Activated CD4-positive, CD25-positive, alpha-beta regulatory T cell treated with anti-CD3 and anti-CD28 coated beads, Interleukin-2, amount 50 U/mL, for 24 hours (primary cell): Measurements from ENCODE around the gene DIPK2B.

Experiments
- ATAC-seq, 2 donors: fragments of 150-1000 bp; cut with Tn5 transposase; one replicate each; pipeline ENCODE4 v1.10.0; 2021; ENCODE audit warnings: mild to moderate bottlenecking in 1 of 2, moderate library complexity in 1 of 2

The DIPK2B gene

GRCh38 chrX:45200741-45201234 lies at the start of gene DIPK2B:
Gene DIPK2B, minus strand, starts transcription at chrX:45200876. Its CDS starts 50 bp downstream, at chrX:45200826.
- no peak for ATAC-seq

GRCh38 chrX:45240301-45240700 lies 39.6 kb upstream of the DIPK2B start:
- no peak for ATAC-seq

- no peak for ATAC-seq
Observed at GRCh38 chrX:45238489-45238888, 37.8 kb upstream of the DIPK2B start.

- no peak for ATAC-seq
Observed at GRCh38 chrX:45233531-45233930, 32.9 kb upstream of the DIPK2B start.

GRCh38 chrX:45232139-45232538 lies 31.5 kb upstream of the DIPK2B start:
- ATAC-seq: no peak

GRCh38 chrX:45230410-45230809 lies 29.7 kb upstream of the DIPK2B start:
- no peak for ATAC-seq

GRCh38 chrX:45229348-45229747 lies 28.7 kb upstream of the DIPK2B start:
- ATAC-seq: no peak

- ATAC-seq: no peak
Observed at GRCh38 chrX:45228126-45228525, 27.4 kb upstream of the DIPK2B start.

GRCh38 chrX:45208121-45208856 lies 7.6 kb upstream of the DIPK2B start:
- no peak for ATAC-seq

- no peak for ATAC-seq
Observed at GRCh38 chrX:45202171-45202570, 1.5 kb upstream of the DIPK2B start.

- no peak for ATAC-seq
Observed at GRCh38 chrX:45198706-45199105, 2.0 kb downstream of the DIPK2B start.

GRCh38 chrX:45198301-45198700 lies 2.4 kb downstream of the DIPK2B start:
- ATAC-seq: no peak

GRCh38 chrX:45196701-45197100 lies 4.0 kb downstream of the DIPK2B start:
- ATAC-seq: no peak

- no peak for ATAC-seq
Observed at GRCh38 chrX:45191820-45192409, 8.8 kb downstream of the DIPK2B start.

GRCh38 chrX:45191383-45191782 lies 9.3 kb downstream of the DIPK2B start:
- ATAC-seq: no peak

GRCh38 chrX:45187731-45188130 lies 12.9 kb downstream of the DIPK2B start:
- ATAC-seq: no peak

- no peak for ATAC-seq
Observed at GRCh38 chrX:45186643-45187026, 14.0 kb downstream of the DIPK2B start.

- no peak for ATAC-seq
Observed at GRCh38 chrX:45184211-45184610, 16.5 kb downstream of the DIPK2B start.

GRCh38 chrX:45172890-45173289 lies 27.8 kb downstream of the DIPK2B start:
- peak in 1 of 2 donors; percentile 59 for ATAC-seq

GRCh38 chrX:45166781-45167180 lies 33.9 kb downstream of the DIPK2B start:
- no peak for ATAC-seq

- ATAC-seq: no peak
Observed at GRCh38 chrX:45165726-45166125, 35.0 kb downstream of the DIPK2B start.

GRCh38 chrX:45164995-45165394 lies 35.7 kb downstream of the DIPK2B start:
- no peak for ATAC-seq

- no peak for ATAC-seq
Observed at GRCh38 chrX:45164021-45164621, 36.6 kb downstream of the DIPK2B start.

GRCh38 chrX:45157647-45158046 lies 43.0 kb downstream of the DIPK2B start:
- no peak for ATAC-seq
